B cell (primary cell): ENCODE measurements around the gene NEGR1. TPM values are rescaled to one million over a fixed set of nuclear protein-coding genes. Genes with fewer than 3 reads are reported as not detected.

Experiments
- ATAC-seq: fragments of 200-7000 bp; cut with Tn5 transposase; one replicate; pipeline ENCODE4 v1.10.0; 2021; ENCODE audit warnings: low read depth, mild to moderate bottlenecking, moderate number of reproducible peaks, moderate library complexity
- CTCF ChIA-PET: fragments of 350-600 bp; sonication (Branson Sonifier 250); formaldehyde crosslinking; loops from one replicate; lab custom pipeline; 2021; ENCODE audit warnings: antibody characterized with exemption, inconsistent platforms; lab: Charles Lee
- POLR2A ChIA-PET: fragments of 350-600 bp; sonication (Branson Sonifier 250); formaldehyde crosslinking; loops from one replicate; lab custom pipeline; 2021; ENCODE audit warnings: antibody characterized with exemption; lab: Charles Lee
- DNase-seq: peaks from one replicate; pipeline ENCODE4 v3.0.0; 2013
- H2AFZ ChIP-seq: 2 replicates; pipeline ENCODE4 v1.6.1; 2012; ENCODE audit warnings: mild to moderate bottlenecking, low read depth, low read length; ENCODE audit not compliant: insufficient read depth, poor library complexity, severe bottlenecking
- H3K27ac ChIP-seq, 2 donors: 1 replicate in 1 of 2; 2 replicates in 1 of 2; pipeline ENCODE4 v1.5.1; 2012 to 2013; ENCODE audit warnings: low read length in 2 of 2, mild to moderate bottlenecking in 2 of 2, moderate library complexity in 1 of 2
- H3K27me3 ChIP-seq, 4 experiments: fragments of 200-600 bp in 1 of 4; sonication (generic) in 1 of 4; replicated peaks in 1 of 4; 1 replicate in 2 of 4; 2 replicates in 2 of 4; pipeline versions ENCODE4 v1.6.1 to v1.7.0; 2013 to 2016; ENCODE audit warnings: low read length in 3 of 4, mild to moderate bottlenecking in 2 of 4, mixed read lengths in 1 of 4, moderate library complexity in 1 of 4; ENCODE audit not compliant: insufficient read depth in 4 of 4, control insufficient read depth in 3 of 4; ENCODE audit errors: control extremely low read depth in 1 of 4
- H3K36me3 ChIP-seq, 2 experiments: replicated peaks in 1 of 2; 1 replicate in 1 of 2; 2 replicates in 1 of 2; pipeline versions ENCODE4 v1.6.1 to v1.7.1; 2013; ENCODE audit warnings: low read length in 1 of 2; ENCODE audit not compliant: insufficient read depth in 2 of 2, control insufficient read depth in 1 of 2; ENCODE audit errors: control extremely low read depth in 1 of 2, extremely low read depth in 1 of 2
- H3K4me1 ChIP-seq, 2 donors: fragments of 200-600 bp in 1 of 2; sonication (generic) in 1 of 2; 1 replicate in 1 of 2; 2 replicates in 1 of 2; pipeline versions ENCODE4 v1.5.1 to v1.6.1; 2013 to 2017; ENCODE audit warnings: low read length in 2 of 2; ENCODE audit not compliant: control insufficient read depth in 2 of 2, insufficient read depth in 2 of 2
- H3K4me2 ChIP-seq: replicated peaks from 2 replicates; pipeline ENCODE3; 2012; ENCODE audit warnings: mild to moderate bottlenecking, low read depth, low read length; ENCODE audit not compliant: poor library complexity, severe bottlenecking
- H3K4me3 ChIP-seq, 5 experiments: fragments of 200-600 bp in 1 of 5; sonication (generic) in 1 of 5; 1 replicate in 3 of 5; 2 replicates in 2 of 5; pipeline versions ENCODE4 v1.5.1 to v1.7.0; 2011 to 2016; ENCODE audit warnings: low read length in 4 of 5, mild to moderate bottlenecking in 4 of 5, low read depth in 2 of 5, control low read depth in 1 of 5, moderate library complexity in 1 of 5; ENCODE audit not compliant: insufficient read depth in 1 of 5; ENCODE audit errors: control extremely low read depth in 1 of 5, extremely low read depth in 1 of 5
- H3K79me2 ChIP-seq: fragments of 200-600 bp; sonication (generic); one replicate; pipeline ENCODE4 v1.6.0; 2016; ENCODE audit warnings: low read length; ENCODE audit not compliant: control insufficient read depth, insufficient read depth
- H3K9ac ChIP-seq: fragments of 200-600 bp; sonication (generic); 2 replicates; pipeline ENCODE4 v1.6.1; 2017; ENCODE audit warnings: mild to moderate bottlenecking, low read length, moderate library complexity
- H3K9me3 ChIP-seq, 3 donors: one replicate each; pipeline versions ENCODE4 v1.6.1 to v1.7.1; 2013; ENCODE audit warnings: low read length in 2 of 3; ENCODE audit not compliant: control insufficient read depth in 2 of 3, insufficient read depth in 1 of 3; ENCODE audit errors: control extremely low read depth in 1 of 3
- H4K20me1 ChIP-seq: 2 replicates; pipeline ENCODE4 v1.6.0; 2012; ENCODE audit warnings: mild to moderate bottlenecking, low read length; ENCODE audit not compliant: insufficient read depth, control insufficient read depth, poor library complexity, severe bottlenecking
- H3K27ac Mint-ChIP-seq: one replicate; pipeline ENCODE4 v1.8.0; 2021; ENCODE audit warnings: mixed read lengths
- H3K27me3 Mint-ChIP-seq: one replicate; pipeline ENCODE4 v1.8.0; 2021; ENCODE audit warnings: mixed read lengths
- H3K4me1 Mint-ChIP-seq: one replicate; pipeline ENCODE4 v1.8.0; 2021; ENCODE audit warnings: mixed read lengths
- H3K4me3 Mint-ChIP-seq: one replicate; pipeline ENCODE4 v1.8.0; 2021; ENCODE audit warnings: mixed read lengths
- H3K9me3 Mint-ChIP-seq: one replicate; pipeline ENCODE4 v1.8.0; 2022; ENCODE audit warnings: mixed read lengths; ENCODE audit not compliant: insufficient read depth
- CTCF ChIP-seq: fragments of 200-600 bp; IDR thresholded peaks from one replicate; pipeline ENCODE4 v1.8.0; 2022; ENCODE audit warnings: antibody characterized with exemption, mild to moderate bottlenecking
- EZH2 ChIP-seq: IDR thresholded peaks from 2 replicates; pipeline ENCODE4 v1.6.1; 2012; ENCODE audit warnings: borderline replicate concordance, low read depth, mild to moderate bottlenecking, moderate library complexity, low read length; ENCODE audit not compliant: insufficient read depth, poor library complexity, severe bottlenecking
- WGBS: methylation state at CpG from one replicate; pipeline ENCODE4 v1.1.5; 2013; ENCODE audit warnings: missing lambda C conversion rate; ENCODE audit not compliant: insufficient coverage; 5-methylcytosine and 5-hydroxymethylcytosine counted together
- intact Hi-C: fragments of 100-400 bp; cut with micrococcal nuclease; formaldehyde crosslinking; loops from one replicate; pipeline ENCODE4 v1.10.0; 2022
- polyA plus RNA-seq: library from polyadenylated mRNA; depleted of rRNA; stranded (reverse); fragments of >200 nt; gene quantifications from 2 replicates; pipeline ENCODE4 v1.2.3, GENCODE V29; 2012
- total RNA-seq, 2 donors: library from RNA; stranded (reverse); fragments of 120-200 nt in 1 of 2; gene quantifications; 1 replicate in 1 of 2; 2 replicates in 1 of 2; pipeline versions ENCODE4 v1.2.3 to v1.2.4, GENCODE V29; 2013 to 2022

Gene NEGR1
- total and polyA plus RNA-seq, 2 donors (not counting 1 experiment from before 2014, with no cell fraction given), result 0.01 TPM; not detected in 1

GRCh38 chr1:71364236-71364635 lies 918.1 kb downstream of the NEGR1 start:
- Mint-ChIP-seq H3K4me1 (no peaks in the 10 kb centered on the region), H3K9me3 (no peaks in the 10 kb centered on the region), H3K4me3 (no peak overlapping the region), H3K27me3 (no peaks in the 10 kb centered on the region), H3K27ac (no peak overlapping the region)
- DNase-seq, result no peak
- Histone ChIP-seq H3K4me3 (no peak overlapping the region), H2AFZ (no peak overlapping the region), H3K9ac (no peak overlapping the region), H3K4me1 (no peaks in the 10 kb centered on the region), H3K9me3 (no peaks in the 10 kb centered on the region), H3K4me2 (no peak overlapping the region), H3K27ac (no peak overlapping the region), H3K27me3 (no peaks in the 10 kb centered on the region), H3K79me2 (no peaks in the 10 kb centered on the region), H3K36me3 (no peaks in the 10 kb centered on the region), H4K20me1 (no peaks in the 10 kb centered on the region)
- WGBS, result no CpG with 5 or more reads among the region's 2 CpGs
- intact Hi-C loops, result no loop called here
- CTCF ChIA-PET, result no interaction called here
- no peak for ATAC-seq
- TF ChIP-seq EZH2 (no peak), CTCF (no peak)
- POLR2A ChIA-PET, result no interaction called here

GRCh38 chr1:71362691-71363090 lies 919.6 kb downstream of the NEGR1 start:
- Mint-ChIP-seq H3K27ac (no peak overlapping the region), H3K4me1 (no peaks in the 10 kb centered on the region), H3K27me3 (no peaks in the 10 kb centered on the region), H3K4me3 (no peak overlapping the region), H3K9me3 (peaks cover under 1% of the 10 kb centered on the region)
- CTCF ChIA-PET, result no interaction called here
- Histone ChIP-seq H3K4me3 (no peak overlapping the region), H3K27me3 (no peaks in the 10 kb centered on the region), H3K4me1 (no peaks in the 10 kb centered on the region), H4K20me1 (no peaks in the 10 kb centered on the region), H3K79me2 (no peaks in the 10 kb centered on the region), H2AFZ (no peak overlapping the region), H3K9ac (no peak overlapping the region), H3K27ac (no peak overlapping the region), H3K4me2 (no peak overlapping the region), H3K36me3 (no peaks in the 10 kb centered on the region), H3K9me3 (peaks cover 0 to 7% (median 0%) of the 10 kb centered on the region in 3 donors)
- DNase-seq, result no peak
- WGBS, result no CpG with 5 or more reads among the region's 2 CpGs
- ATAC-seq, result no peak
- intact Hi-C loops, result no loop called here
- no peak for TF ChIP-seq CTCF
- POLR2A ChIA-PET, result no interaction called here
